GM10847 (cell line): ENCODE data around the gene POLQ.

ENCODE experiments used
- POLR2A ChIP-seq: IDR thresholded peaks from 2 replicates; pipeline ENCODE4 v1.6.1; 2011; ENCODE audit not compliant: insufficient read length; ENCODE audit errors: extremely low read depth

Gene POLQ

DNA sequence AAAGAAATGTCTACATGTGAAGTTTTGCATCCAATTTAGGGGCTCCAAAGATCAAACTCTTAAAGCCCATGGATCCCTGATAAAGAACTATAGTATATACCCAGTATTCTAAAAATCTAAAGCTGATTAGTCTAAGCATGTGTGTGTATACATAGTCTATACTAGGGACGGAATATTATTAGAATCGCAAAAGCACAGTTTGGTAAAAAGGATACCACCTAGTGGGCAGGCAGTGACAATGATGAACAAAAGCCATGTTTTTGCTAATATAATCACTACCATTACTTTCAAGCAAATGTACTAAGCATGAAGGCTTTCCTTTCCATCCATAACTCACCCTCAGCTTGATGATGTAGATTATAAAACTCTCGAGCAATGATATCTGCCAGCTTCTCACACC is 16.5 kb downstream of the POLQ start:
- TF ChIP-seq POLR2A = no peak

DNA sequence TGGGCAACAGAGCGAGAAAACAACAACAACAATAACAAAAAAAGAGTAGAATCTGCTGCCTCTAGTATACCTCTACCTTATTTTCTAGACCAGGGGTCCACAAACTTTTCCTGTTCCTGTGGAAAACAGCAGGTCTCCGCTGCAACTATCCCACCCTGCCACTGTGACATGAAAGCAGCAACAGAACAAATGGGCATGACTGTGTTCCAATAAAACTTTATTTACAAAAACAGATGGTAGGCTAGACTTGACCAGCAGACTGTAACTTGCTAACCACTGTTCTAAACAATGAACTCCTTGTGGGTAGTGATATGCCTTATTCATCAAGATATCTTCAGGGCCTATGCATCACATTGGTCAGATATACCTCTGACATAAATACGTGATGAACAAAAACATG is 25.3 kb downstream of the POLQ start:
- no peak for TF ChIP-seq POLR2A

DNA sequence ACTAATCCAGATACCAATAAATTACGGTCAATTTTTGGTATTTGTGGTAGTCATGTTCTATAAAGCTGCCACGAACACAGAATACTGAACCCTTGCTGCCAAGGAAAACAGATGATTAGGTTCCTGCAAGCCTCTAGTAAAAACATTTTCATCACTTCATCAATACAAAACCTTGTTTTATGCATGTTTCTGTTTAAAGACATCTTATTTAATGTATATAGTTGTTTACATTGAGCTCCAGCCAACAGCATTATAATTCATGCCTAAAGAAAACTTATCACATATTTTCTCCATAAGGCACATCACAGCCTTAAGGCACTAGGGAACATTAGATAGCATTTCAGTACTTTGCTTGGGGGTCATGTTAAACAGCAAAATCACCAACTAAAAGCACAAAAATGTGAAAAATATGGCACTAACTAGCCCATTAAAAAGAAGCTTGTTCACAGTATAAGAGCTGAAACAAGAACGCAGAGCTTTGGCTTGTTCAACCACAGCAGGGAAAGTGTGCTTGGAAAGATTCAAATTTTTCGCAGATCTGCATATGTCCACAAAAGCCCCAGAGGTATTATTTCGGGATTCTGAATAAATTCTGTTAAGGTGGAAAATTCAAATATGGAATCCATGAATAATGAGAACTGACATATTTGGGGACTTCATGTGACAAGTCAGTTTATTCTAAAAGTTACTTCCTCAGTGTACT is 27.7 kb downstream of the POLQ start:
- TF ChIP-seq POLR2A = no peak

DNA sequence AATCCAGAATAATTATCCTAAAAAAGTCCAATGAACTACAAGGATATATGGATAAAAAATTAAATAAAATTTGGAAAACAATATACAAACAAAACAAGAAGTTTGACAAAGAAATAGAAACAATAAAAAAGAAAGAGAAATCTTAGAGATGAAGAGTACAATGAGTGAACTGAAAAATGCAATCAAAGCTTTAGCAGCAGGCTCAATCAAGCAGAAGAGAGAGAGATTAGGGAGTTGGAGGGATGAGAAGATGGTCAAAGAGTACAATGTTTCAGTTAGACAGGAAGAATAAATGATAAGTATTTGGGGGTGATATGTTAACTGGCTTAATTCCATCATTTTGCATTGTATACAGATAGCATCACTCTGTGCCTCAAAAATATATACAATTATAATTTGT is 29.9 kb downstream of the POLQ start:
- TF ChIP-seq POLR2A = no peak

DNA sequence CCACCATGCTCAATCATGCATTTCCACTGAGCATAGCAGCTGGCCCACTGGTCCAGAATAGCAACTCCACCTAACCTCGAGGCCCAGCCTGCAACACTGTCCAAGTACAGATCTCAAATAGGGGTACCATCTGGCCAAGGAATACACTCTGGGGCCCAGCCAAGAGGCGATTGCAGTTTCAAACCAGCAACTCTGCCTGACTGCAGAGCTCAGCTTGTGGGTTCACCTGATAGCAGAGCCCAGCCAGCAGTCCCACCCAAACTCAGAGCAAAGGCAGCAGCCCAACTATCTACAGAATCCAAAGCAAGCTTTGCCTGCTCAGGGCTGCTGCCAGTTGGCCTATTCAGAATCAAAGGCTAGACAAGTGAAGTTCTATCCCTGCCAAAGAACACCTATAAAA is 30.5 kb downstream of the POLQ start:
- no peak for TF ChIP-seq POLR2A

DNA sequence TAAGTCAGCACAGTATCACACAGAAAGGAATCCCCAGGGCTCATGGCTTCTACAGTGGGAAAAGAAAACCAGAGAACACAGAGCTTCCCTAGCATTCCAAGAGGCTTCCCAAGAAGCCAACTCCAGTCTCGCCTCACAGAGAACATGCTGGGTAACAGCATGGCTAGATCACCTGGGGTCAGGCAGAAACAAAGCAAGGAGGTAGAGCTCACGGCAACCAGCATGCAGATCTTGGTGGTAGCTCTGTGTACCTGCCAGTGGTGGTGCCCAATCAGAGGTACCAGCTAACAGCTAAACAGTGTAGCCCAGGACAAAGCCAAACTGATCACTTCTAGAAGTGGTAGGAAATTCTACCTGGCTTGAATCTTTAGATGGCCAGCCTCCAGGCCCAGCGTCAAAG is 31.3 kb downstream of the POLQ start:
- no peak for TF ChIP-seq POLR2A

DNA sequence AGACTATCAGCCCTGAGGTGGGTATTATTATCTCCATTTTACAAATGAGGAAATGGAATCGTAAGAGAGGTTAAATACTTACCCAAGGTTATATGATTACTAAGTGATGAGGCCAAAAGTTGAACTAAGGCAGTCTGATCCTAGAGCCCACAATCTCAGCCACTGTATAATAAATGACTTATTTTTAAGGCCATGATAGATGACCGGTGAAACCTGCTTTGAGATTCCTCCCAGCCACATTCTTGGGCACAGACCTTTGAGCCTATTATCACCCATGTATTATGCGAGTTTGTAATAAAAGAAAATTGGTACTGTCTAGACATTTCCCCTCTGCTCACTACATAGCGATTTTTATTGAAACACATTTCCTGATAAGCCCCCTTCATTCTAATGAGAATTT is 37.4 kb downstream of the POLQ start:
- TF ChIP-seq POLR2A = no peak

DNA sequence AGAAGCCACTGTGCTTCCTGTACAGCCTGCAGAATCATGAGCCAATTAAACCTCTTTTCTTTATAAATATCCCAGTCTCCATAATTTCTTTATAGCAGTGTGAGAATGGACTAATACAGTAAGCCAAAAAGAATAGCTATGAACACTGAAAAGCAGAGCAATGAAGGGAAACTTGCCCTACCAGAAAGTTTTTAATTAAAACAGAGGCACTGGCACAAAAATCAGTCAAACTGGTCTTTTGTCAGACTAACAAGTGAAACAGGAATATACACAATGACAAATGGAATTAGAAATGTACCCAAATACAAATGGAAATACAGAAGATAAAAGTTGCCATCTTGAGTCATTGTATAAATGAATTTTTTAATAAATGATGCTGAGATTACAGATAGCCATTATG is 40.5 kb downstream of the POLQ start:
- TF ChIP-seq POLR2A = no peak

DNA sequence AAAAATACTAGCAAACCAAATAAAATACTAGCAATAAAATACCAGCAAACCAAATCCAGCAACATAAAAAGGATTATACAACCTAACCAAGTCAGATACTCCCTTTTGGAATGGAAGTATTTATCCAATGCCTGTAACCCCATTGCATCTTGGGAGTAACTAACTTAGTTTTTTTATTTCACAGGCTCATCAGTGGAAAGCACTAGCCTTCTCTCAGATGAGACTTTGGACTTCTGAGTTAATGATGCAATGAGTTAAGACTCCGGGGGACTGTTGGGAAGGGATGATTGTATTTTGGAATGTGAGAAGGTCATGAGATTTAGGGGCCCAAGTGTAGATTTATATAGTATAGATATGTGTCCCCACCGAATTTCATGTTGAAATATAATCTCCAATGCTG is 41.2 kb downstream of the POLQ start:
- no peak for TF ChIP-seq POLR2A

DNA sequence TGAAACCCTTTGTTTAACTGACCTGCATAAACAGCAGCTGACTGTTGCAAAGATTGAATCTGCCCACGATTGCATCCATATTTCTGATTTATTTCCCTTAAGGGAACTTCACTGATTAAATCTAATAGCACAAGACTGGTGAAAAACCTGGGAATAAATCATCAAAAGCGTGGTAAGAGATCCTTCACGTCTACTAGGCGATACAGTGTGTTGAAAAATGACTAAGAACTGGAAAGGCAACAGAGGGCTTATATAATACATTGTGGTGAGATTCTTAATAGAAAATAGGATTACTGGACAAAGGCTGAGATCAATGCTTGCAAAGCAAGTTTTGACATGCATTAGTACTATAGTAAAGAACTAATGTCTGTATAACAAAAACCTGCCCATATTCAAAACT is 49.0 kb downstream of the POLQ start:
- no peak for TF ChIP-seq POLR2A

DNA sequence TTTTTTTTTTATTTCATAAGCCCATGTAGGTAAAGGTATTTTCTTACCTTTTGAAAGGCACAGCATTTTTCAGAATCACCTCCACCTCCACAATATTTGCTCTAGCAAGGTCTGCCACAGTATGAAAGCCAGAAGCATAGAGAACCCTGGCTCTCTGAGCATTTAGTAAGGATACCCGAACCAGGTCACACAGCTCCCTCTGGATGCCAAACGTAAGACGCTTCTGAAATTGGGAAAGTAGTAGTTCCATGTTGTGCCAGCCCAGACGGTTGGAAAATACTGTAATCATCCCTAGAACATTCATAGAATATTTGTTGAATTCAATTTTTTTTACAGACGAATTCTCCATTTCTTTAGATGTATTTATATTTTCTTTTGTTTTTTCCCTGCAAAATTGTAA is 52.4 kb downstream of the POLQ start:
- TF ChIP-seq POLR2A = no peak

DNA sequence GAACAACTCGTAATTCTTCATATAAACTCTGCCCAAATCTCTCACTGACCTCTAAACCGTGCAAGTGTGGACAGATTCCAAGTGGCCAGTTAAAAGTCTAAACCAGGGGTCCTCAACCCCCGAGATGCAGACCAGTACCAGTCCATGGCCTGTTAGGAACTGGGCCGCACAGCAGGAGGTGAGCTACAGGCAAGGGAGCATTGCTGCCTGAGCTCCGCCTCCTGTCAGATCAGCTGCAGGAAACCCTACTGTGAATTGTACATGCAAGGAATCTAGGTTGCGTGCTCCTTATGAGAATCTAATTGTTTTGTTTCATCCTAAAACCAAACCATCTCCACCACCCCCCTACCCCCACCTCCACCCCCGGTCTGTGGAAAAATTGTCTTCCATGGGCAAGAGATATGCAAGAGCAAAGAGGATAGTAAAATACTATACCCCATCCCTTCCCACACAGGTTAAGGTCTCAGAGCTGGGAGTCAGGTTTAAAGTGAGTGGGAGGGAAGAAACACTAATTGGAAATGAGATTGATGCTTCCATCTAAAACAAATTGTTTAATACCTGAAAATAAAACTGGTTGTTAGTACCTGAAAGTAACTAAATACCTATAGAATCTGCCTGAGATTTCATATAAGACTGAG is 54.0 kb downstream of the POLQ start:
- no peak for TF ChIP-seq POLR2A

DNA sequence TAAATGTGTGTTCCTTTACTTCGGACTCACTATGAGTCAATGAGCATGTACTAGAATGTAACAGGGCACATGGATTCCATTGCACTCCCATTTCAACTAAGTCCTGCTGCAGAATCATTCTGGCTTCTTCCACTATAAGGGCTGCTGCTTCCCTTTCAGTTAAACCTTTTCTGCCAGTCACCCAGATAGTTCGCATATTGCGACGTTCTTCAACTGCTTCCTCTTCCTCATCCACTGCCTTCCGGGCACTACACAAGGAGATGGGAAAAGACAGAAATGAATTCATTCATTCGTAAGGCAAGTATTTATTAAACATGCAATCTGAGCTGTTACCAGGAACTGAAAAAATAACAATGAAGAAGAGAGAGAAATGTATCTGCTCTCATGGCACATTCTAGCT is 55.6 kb downstream of the POLQ start:
- no peak for TF ChIP-seq POLR2A

DNA sequence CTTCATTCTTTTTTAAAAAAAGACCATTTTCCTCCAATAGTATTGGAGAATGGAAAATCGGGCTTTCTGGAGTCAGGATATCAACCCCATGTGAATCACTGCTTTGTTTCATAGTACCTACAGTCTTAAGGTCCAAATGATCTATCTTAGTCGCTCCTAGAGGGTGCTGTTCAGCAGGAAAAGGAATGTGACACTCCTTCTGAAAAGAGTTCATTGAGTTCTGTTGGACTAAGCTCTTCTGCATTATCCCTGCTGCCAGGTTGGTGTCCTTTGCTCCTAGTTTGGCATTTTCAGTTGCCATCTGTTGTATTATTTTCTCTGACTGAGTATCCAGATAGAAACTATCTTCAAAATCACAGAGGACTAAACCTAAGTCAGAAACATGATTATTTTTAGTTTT is 57.2 kb downstream of the POLQ start:
- TF ChIP-seq POLR2A = no peak

DNA sequence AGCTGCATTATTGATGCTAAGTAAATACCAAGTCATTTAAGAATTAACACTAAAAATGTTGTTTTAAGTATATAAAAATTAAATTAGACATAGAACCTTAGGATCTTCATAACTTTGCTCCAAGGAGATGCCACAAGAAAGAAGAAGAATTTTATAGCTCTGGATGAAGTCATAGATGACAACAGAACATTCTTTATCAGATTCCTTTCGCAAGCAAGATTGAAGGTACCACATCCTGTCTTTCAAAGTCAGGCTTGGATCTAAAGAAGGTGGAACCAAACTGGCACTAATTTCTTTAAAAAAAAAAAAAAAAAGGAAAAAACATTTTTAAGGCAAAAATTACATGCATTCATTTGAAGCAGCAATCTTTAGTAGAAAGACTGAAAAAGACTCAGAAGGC is 62.5 kb downstream of the POLQ start:
- TF ChIP-seq POLR2A = no peak

DNA sequence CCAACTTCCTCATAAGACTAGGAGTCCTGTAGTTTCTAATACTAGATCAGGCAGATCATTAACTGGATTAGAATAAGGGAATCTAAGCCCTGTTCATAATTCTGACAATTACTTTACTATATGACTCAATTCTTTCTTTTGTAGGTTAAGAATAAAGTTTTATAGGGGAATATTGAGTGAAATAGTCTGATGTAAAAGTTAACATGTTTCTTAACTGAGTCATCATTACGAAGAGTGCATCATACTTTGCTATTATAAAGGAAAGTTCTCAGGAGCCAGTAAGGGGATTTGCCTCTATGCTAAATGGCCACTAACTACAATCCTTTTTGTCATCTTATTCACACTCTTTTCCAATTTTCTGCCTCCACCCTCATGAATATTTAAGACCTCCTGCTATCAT is 63.1 kb downstream of the POLQ start:
- no peak for TF ChIP-seq POLR2A
